HG03095 (cell line): ENCODE results near the gene ASB8.
A peak's percentile ranks its signal among the peaks of the same experiment; 100 is the strongest.
"Not testable (repeated sequence)": the region's sequence is repeated elsewhere in the genome, so short reads cannot be mapped to it uniquely, and the experiment has no call there.

Experiments used
- ATAC-seq: cut with Tn5 transposase; IDR thresholded peaks from one replicate; pipeline ENCODE4 v1.9.1; 2021; ENCODE audit warnings: moderate library complexity; ENCODE audit not compliant: unreplicated experiment

Gene ASB8

DNA sequence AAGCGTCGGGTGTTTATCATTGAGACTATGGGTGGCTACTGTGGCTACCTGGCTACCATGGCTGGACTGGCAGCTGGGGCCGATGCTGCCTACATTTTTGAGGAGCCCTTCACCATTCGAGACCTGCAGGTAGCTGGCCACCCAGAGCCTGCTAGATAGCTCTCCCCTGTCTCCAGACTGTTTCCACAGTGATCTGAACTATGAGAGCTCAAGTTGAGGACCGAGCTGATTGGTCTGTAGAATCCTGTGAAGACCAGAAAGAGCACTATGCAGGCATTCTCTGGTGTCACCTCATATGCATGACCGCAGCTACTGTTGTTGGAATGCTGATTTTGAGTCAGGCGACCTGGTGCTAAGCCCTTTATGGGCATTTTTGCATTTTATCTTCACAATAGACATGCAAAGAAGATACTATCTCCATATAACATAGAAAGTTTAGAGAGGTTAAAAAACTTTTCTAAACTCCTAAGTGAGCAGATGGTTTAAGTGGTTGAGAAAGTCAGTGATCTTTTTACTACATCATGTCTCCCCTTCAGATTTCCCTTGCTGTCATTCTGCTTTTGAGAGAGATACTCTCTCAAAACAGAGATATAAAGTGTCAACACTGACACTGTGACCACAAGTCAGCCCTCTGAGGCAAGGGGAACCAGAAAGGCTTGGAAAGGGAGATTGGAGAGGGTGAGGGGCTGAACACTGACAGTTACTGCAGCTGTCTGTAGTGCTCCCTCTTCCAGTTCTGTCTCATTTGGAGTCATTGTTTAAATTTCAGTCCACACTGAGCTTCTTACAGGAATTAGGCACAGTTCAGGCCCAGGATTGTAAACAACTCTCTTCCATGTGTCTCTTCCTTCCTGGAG is 14.3 kb downstream of the ASB8 start:
- ATAC-seq = no peak

DNA sequence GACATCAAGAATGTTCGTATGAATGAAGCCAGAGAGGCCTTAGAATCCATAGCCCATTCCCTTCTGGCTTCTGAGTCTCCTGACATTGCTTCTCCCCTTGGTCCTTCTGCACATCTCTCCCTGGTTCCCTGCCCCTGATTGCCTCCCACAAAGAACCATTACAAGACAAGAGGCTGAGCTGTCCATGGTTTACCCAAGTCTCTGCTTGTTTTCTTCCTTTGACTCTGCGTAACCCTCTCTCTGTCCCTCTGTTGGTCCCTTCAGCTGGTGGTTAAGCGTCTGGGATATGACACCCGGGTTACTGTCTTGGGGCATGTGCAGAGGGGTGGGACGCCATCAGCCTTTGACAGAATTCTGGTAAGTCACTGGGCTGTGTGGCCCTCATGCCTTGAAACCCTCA is 22.3 kb downstream of the ASB8 start:
- ATAC-seq = no peak

DNA sequence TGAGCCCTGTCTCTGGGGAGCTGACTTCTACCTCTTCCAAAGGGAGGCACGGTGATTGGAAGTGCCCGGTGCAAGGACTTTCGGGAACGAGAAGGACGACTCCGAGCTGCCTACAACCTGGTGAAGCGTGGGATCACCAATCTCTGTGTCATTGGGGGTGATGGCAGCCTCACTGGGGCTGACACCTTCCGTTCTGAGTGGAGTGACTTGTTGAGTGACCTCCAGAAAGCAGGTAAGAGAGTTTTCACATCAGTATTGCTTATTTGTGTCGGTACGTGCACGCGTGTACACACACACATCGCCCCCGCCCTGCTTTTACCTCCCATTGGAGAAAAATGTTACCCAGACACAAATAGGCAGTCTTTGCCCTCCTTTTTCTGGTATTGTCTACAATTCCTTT is 24.5 kb downstream of the ASB8 start:
- ATAC-seq = no peak

DNA sequence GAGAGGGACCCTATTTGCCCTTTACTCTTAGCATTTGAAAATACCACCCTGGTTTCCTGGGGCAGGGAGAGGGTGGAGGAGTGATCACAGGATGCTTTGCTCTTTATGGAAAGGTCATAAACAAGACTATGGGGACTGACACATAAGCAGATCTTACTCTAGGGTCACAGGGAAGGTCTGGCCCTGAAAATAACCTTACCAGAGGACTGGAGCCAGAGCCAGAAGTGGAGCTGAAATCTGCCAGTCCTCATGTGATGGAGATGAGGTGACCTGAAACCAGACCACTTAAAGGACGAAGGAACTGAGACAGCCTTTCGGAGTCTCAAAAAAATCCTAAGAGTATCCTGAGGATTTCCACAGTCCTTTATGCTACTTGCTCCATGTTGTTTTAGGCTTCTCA is 25.8 kb downstream of the ASB8 start:
- no peak for ATAC-seq

DNA sequence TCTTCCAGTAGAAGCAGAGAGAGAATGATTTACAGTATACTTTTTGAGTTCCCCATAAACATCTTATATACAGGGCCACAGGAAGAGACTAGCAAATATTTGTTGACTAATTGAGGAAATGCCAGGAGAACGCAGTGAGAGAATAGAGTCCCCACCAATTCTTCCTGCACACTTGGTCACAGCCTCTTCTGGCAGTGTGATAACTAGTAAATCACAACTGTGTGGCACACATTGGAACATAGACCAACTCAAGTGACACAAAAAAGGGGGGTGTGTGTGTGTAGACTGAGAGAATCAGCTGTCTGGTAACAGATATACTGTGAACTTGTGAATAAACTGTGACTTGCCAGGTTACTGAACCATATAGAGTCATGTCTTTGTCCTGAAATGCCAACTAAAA is 27.9 kb downstream of the ASB8 start:
- no peak for ATAC-seq

DNA sequence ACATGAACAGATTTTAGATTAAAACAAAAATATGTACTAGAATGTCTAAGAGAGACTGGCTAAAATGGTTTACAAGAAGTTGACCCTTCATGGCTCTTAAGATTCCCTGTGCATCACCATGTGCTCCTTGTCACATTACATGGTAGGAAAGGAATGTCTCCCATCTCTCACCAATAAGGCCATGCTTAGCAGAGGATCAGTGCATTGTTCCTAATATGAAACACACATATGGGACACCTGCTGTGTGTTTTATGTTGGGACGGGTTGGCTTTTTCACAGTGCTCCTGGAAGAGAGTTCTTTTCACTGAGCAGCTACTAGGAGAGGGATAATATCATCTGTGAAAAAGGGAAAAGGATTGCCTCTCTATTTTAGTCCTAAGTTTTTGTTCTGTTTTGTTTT is 28.5 kb downstream of the ASB8 start:
- no peak for ATAC-seq

DNA sequence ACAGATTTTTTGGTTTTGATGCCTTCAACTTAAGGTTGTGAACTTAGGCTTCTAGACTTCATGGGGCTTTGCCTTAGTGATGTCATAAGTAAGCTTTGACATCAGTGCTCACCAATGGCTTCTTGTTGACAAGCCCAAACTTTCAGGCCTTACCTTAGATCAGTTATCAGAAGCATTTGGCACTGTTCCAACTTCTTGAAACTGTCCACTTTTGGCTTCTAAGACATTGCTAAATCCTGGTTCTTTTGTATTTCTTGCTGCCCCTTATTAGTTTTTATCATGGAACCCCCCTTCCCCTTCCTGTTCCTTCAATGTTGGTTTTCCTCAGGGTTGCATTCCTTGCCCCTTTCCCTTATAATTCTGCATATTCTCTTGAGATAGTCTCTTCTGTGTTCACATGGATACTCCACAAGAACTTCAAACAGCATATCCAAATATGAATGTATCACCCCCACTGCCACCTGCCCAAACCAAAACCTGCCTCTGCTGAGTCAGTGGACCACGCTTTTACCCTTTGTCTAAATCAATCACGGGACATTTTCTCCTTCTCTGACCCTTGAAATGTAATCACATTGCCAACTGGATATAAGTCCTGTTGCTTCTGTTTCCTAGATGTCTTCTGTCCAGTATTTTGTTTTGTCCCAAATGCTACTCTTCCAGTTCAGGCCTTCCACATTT is 30.2 kb downstream of the ASB8 start:
- no peak for ATAC-seq

DNA sequence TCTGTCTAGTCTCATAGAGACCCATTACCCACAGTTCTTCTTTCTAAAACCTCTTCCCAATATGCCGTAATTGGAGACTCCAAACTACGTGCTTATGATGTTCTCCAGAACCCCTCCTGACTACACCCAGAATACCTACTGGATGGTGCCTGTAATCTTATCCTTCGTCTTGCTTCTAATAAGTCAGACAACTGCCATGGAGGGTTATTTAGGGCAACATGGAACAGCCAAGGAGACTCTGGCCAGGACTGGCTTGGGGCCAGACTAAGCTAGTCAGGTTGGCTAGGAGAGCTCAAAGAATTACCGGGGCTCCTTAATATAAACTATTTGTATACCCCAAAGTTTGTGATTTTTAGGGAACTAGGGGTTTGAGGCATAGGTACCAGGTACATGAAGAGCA is 31.3 kb downstream of the ASB8 start:
- no peak for ATAC-seq

DNA sequence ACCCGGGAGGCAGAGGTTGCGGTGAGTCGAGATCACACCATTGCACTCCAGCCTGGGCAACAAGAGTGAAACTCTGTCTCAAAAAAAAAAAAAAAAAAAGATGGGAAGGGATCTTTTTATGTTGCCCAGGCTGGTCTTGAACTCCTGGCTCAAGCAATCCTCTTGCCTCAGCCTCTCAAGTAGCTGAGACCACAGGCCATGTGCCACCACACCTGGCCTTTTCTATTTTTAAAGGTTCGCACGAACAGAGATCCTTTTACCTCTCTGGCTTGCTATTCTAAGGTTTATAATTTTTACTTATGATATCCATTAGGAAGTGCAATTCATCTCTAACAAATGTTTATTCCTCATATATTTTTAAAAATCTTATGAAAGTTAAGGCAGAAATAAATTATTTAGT is 31.8 kb downstream of the ASB8 start:
- not testable (repeated sequence) for ATAC-seq

DNA sequence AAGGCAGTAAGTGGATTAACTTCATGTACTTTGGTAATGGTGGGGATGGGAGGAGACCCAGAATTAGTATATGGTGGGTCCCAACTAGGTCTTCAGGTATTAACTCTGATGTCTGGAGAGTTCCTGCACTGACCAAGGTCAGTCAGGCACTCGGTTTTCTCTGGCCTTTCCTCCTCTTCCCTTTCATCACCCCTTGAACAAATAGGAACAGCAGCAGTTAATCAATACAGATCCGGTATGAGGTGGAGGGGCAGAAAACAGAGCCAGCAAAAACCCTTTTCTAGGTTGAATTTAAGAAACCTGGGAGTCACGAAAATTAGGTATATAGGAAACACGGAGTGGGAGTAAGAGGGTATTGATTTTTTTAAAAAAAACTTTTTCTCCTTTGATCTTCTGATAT is 34.1 kb downstream of the ASB8 start:
- no peak for ATAC-seq

DNA sequence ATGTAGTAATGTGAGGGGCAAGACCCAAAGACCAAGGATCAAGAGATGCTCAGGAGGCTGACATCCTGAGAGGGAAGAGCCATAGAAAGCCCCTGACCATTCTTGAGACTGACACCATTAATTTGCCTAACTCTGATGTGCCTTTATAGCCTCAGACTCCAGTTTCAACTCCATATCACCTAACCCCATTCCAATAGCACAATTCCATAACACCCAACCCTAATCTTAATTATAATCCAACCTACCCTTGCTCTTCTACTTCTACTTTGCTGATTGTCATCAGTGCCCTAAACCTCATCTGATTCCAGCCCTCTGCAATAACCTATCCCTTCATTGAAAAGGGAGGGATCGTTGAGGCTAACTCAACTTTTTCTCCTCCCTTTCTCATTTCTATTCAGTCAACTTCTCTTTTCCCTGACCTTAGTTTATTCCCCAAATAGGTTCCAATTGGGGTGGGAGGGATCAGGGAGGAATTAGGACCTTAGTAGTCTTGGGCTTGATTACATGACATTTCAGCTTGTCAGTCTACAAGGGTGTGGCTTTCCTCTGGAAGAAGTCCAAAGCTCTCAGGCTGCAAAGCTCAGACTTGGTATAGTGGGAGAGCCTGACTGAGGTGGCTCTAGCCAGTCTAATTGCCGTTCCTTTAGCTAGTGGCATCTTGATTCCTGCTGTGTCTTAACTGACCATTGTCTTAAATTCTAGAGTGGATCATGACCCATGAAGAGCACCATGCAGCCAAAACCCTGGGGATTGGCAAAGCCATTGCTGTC is 35.1 kb downstream of the ASB8 start:
- no peak for ATAC-seq

DNA sequence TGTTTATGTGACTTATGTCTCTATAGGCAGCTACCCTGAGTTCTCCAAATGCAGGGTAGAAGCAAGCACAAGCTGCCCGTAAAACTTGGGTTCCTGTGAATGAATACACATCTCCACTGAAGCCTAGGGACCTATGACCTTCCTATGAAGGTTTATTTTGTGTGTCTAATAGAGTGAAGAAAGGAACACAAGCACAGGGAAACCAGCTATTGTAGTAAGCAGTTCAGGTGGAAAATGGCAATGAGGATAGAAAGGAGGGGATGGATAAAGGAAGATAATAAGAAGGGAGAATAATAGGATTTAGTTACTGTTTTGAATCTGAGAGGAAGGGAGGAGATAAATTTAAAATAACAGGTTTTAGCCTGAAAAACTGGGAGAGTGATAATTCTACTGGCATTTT is 35.8 kb downstream of the ASB8 start:
- no peak for ATAC-seq

DNA sequence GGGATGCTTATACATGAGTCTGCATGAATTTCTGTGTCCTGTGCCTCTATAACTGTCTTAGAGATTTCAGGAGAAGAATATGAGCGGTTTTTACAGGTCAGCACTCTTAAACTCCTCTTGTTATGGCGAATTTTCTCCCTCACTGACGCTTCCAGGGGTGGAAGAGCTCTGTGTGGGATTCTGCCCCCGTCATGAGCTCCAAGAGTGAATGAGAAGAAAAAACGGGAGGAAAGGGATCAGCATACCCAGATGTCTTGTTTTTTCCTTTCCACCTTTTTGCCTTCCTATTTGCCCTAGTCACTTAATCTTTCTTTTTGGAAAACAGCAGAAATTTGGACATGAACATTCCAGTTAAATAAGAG is 37.5 kb downstream of the ASB8 start:
- no peak for ATAC-seq

DNA sequence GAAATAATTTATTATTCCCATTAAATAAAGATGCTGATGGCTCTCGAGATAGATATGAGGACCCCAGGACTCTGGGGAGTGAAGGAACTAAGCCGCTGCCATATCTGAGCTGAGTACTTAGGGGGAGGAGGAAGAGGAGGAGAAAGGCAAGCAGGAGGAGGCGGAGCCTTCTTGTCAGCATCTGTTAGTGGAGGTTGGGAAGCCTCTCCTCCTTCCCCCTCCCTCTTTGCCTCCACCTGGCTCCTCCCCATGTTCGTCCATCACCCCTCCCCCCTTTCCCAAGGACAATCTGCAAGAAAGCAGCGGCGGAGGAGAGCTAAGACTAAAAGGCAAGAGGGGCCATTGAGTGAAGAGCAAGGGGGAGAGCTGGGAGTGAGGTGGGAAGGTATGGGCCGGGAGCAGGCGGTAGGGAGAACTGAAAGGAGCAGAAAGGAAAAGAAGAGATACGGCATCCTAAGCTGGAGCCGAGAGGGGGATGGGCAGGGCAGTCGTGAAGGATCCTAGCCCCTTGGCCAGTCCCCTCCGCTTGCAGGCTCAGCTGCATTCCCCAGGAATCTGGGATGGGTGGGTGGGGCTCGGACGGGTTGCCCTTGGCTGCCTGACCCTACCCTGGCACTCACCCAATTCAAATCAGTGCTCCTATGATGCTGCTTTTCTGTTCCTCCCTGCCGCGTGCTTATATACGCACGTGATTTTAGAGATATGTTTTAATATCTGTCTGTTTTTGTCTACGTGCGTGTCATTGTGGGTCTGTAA is 38.1 kb downstream of the ASB8 start, which contains the start of gene PFKM:
Gene PFKM (plus strand): TSS at position 287 of the 756 bp plus-strand sequence. CDS start 3,411 bp downstream, outside the sequence.
- ATAC-seq = peak; percentile 99

DNA sequence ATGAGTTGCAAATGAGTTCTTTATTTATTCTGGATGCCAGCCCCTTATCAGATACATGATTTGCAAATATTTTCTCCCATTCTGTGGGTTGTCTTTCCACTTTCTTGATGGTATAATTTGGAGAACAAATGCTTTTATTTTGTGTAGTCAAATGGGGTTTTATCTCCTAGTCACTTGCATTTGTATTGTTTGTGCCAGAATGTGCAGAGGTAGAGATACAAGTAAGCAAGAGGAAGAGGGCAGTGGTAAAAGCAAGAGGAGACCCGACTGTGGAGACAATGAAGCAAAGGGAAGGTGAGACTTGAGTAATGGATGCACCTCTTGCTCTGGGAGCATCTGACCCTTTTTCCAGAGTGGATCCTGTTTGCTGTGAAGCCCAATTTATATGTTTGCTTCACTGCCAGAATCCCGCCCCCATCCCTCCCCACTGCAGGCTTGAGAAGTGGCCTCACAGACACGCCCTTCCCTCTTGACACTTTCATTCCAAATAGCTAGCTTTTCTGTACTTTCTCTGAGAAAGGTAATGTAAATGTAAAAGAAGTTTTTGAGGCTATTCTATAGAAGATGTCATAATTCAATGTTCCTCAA is 38.9 kb downstream of the ASB8 start:
- ATAC-seq = no peak

DNA sequence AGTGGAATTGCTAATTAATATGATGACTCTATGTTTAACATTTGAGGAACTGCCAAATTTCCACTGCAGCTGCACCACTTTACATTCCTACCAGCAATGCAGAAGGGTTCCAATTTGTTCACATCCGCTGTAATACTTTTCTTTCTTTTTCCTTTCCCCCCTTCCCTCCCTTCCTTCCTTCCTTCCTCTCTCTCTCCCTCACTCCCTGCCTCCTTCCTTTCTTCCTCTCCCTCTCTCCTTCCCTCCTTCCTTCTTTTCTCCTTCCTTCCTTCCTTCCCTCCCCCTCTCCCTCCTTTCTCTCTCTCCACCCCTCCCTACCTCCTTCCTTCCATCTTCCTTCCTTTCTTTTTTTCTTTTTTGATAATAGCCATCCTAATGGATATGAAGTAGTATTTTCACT is 41.4 kb downstream of the ASB8 start:
- no peak for ATAC-seq

DNA sequence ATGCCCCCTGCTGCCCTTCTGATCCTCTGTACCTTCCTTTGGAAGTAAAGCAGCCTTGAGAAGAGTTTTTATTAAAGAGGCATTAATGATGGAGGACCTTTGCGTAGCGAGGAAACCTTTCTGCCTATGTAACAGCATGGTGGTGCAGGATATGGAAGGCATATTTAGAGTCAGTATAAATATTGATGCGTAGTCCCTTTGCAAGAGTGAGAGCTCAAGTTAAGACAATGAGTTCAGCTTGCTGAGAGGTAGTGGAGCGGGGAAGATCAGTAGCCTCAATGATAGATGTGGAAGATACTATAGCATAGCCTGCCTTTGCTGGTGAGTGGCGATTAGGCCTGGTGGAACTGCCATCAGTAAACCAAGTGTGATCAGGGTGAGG is 46.0 kb downstream of the ASB8 start:
- ATAC-seq = not testable (repeated sequence)

DNA sequence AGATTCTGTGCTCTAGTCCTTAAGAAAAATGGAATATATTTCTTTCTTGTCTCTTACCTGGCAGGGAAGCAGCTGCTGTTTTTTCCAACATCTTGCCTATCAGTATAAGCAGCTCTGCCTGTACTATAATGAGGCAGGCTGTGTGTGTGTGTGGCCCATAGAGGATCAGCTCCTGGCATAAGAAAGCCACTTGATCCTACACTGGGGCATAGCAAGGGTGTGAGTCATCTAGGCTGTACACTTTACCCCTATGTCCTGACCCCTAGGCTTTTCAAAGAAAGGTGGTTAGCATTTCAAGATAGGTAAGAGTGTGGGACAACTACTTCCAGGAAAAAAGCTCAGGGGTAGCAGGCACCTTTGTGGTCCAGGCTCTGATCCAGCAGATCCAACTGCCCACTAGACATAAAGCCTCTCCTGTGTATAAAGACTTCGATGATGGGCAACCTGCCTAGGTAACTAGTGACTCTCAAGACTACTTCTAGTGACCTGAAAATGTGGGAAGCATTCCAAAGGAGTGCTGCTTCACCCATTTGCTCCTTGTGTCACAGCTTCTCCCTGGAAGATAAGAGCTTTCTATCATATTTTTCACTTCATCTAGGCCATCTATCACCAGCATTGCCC is 46.5 kb downstream of the ASB8 start:
- no peak for ATAC-seq

DNA sequence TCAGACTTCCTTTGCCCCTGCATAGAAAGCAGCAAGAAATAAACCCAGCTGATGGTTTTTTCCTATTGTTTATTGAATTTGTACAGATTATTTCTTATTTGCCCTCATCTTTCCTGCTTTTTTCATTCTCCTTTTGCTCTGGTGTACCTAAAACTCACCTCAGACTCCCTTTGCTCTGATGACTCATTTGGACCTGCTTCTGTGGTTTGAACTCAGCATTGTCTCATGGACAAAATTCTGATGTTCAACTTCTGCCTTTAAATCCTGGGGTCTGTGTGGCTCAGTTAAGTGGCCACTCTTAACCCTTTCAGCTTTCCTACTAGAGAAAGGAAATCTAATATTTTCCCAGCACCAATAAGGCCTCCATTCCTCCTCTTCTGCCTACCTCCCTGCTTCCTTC is 47.9 kb downstream of the ASB8 start:
- no peak for ATAC-seq
